ENCODE results near the gene ENO4. TPM values are rescaled to one million over a fixed set of nuclear protein-coding genes. Genes with fewer than 3 reads are reported as not detected.

ENO4 gene
- total and polyA plus RNA-seq, 12 donors: 0.11 to 0.19 (median 0.13) TPM; not detected in 9

GRCh38 chr10:116882639-116883038 is 33.3 kb downstream of the ENO4 start:
- H3K4me3 ChIP-seq: no peak overlapping the region
- ATAC-seq: no peak
- peaks cover 0 to 6% (median 0%) of the 10 kb centered on the region in 7 donors for H3K27me3 ChIP-seq
- peaks cover 0 to 6% (median 0%) of the 10 kb centered on the region in 9 donors for H3K36me3 ChIP-seq
- no peaks in the 10 kb centered on the region for H3K4me1 ChIP-seq
- TF ChIP-seq CTCF (IDR thresholded peaks at IDR 0.05): no peak
- no peaks in the 10 kb centered on the region for H3K9me3 ChIP-seq
- no peak for DNase-seq
- no peak overlapping the region for H3K27ac ChIP-seq
- intact Hi-C loops (cut with DNase I): no loop called here
- 82 to 86% methylated on average over 2 of the region's 2 CpGs for WGBS, 2 donors

- Histone ChIP-seq H3K4me1 (peaks cover 0 to 24% (median 4%) of the 10 kb centered on the region in 9 donors), H3K27me3 (peaks cover 0 to 6% (median 0%) of the 10 kb centered on the region in 7 donors), H3K4me3 (no peak overlapping the region), H3K36me3 (peaks cover 0 to 6% (median 0%) of the 10 kb centered on the region in 9 donors), H3K9me3 (no peaks in the 10 kb centered on the region), H3K27ac (no peak overlapping the region)
- DNase-seq (no peak), ATAC-seq (no peak)
- 91 to 93% methylated on average over 4 of the region's 4 CpGs for WGBS, 2 donors
- TF ChIP-seq CTCF (IDR thresholded peaks at IDR 0.05): no peak
- intact Hi-C loops (cut with DNase I): no loop called here
These were observed 37.5 kb downstream of the ENO4 start for GRCh38 chr10:116886772-116887171.

GRCh38 chr10:116888380-116889055 is 39.2 kb downstream of the ENO4 start:
- WGBS, 2 donors: 60 to 63% methylated on average over 7 of the region's 7 CpGs
- TF ChIP-seq CTCF (IDR thresholded peaks at IDR 0.05): no peak
- Histone ChIP-seq H3K4me3 (no peak overlapping the region), H3K27ac (no peak overlapping the region), H3K4me1 (peaks cover 0 to 27% (median 6%) of the 10 kb centered on the region in 9 donors), H3K27me3 (peaks cover 0 to 6% (median 0%) of the 10 kb centered on the region in 7 donors), H3K9me3 (no peaks in the 10 kb centered on the region), H3K36me3 (peaks cover 0 to 2% (median 0%) of the 10 kb centered on the region in 9 donors)
- DNase-seq (peak in 1 of 2 donors; percentile 12), ATAC-seq (peak in 6 of 8 donors; percentile 29 to 88 (median 52))
- intact Hi-C loops (cut with DNase I): no loop called here

GRCh38 chr10:116889066-116889465 is 39.8 kb downstream of the ENO4 start:
- H3K9me3 ChIP-seq: no peaks in the 10 kb centered on the region
- intact Hi-C loops (cut with DNase I): no loop called here
- ATAC-seq (no peak), DNase-seq (no peak)
- H3K4me3 ChIP-seq: no peak overlapping the region
- no peaks in the 10 kb centered on the region for H3K36me3 ChIP-seq
- peaks cover 0 to 6% (median 0%) of the 10 kb centered on the region in 7 donors for H3K27me3 ChIP-seq
- H3K27ac ChIP-seq: no peak overlapping the region
- 89 to 94% methylated on average over 3 of the region's 3 CpGs for WGBS, 2 donors
- no peak for TF ChIP-seq CTCF (IDR thresholded peaks at IDR 0.05)
- peaks cover 0 to 27% (median 6%) of the 10 kb centered on the region in 9 donors for H3K4me1 ChIP-seq

All from heart right ventricle (tissue), 16 donors.